Testis (tissue), 3 donors: ENCODE results near the gene BCCIP. TPM values are rescaled to one million over a fixed set of nuclear protein-coding genes. Genes with fewer than 3 reads are reported as not detected.

Experiments used
- DNase-seq: peaks from one replicate; pipeline ENCODE4 v3.0.0-alpha.2; 2019
- H3K27ac ChIP-seq, 2 donors: fragments of 200-600 bp; sonication (generic); one replicate each; pipeline ENCODE4 v1.5.1; 2019
- H3K27me3 ChIP-seq: fragments of 200-600 bp; sonication (generic); one replicate; pipeline ENCODE4 v1.5.1; 2019
- H3K36me3 ChIP-seq: fragments of 200-600 bp; sonication (generic); one replicate; pipeline ENCODE4 v1.5.1; 2017; ENCODE audit warnings: low read depth; ENCODE audit errors: missing control alignments
- H3K4me1 ChIP-seq: fragments of 200-600 bp; sonication (generic); one replicate; pipeline ENCODE4 v1.5.1; 2019
- H3K4me3 ChIP-seq, 2 donors: fragments of 200-600 bp; sonication (generic); one replicate each; pipeline ENCODE4 v1.5.1; 2017 to 2019
- H3K9me3 ChIP-seq: fragments of 200-600 bp; sonication (generic); one replicate; pipeline ENCODE4 v1.5.1; 2017
- CTCF ChIP-seq, 3 experiments: fragments of 450-650 bp in 2 of 3; fragments of 200-600 bp in 1 of 3; sonication (generic) in 1 of 3; IDR thresholded peaks; one replicate each; pipeline ENCODE4 v1.5.1; 2016 to 2019; ENCODE audit warnings: antibody characterized with exemption in 3 of 3, mild to moderate bottlenecking in 2 of 3, moderate library complexity in 1 of 3
- POLR2A ChIP-seq: fragments of 450-650 bp; IDR thresholded peaks from one replicate; pipeline ENCODE4 v1.6.1; 2017; ENCODE audit warnings: antibody characterized with exemption, mild to moderate bottlenecking, moderate library complexity
- WGBS, 2 donors: methylation state at CpG; one replicate each; pipeline ENCODE4 v1.1.5; 2018; 5-methylcytosine and 5-hydroxymethylcytosine counted together
- intact Hi-C: fragments of 100-400 bp; cut with DNase I; formaldehyde crosslinking; loops from one replicate; pipeline ENCODE4 v1.15.1; 2023; ENCODE audit warnings: low total_unique reads
- polyA plus RNA-seq: library from polyadenylated mRNA; stranded (reverse); fragments of 350-450 nt; fragmentation: Illumina TruSeq; extraction: RNeasy Lipid Tissue Mini Kit (QIAGEN cat#74804); gene quantifications from one replicate; pipeline ENCODE4 v1.2.3, GENCODE V29; 2014; ENCODE audit warnings: low read depth, low replicate concordance; ENCODE audit not compliant: insufficient read depth
- total RNA-seq, 2 donors: library from RNA; depleted of rRNA; stranded (reverse); fragments of >200 nt; gene quantifications; one replicate each; pipeline ENCODE4 v1.2.3, GENCODE V29; 2016

BCCIP gene
- total and polyA plus RNA-seq, 3 donors from 2014 or later: 59.8 to 81.9 (median 63.9) TPM

- Histone ChIP-seq H3K4me3 (no peak overlapping the region), H3K36me3 (no peaks in the 10 kb centered on the region), H3K9me3 (no peaks in the 10 kb centered on the region), H3K27ac (no peak overlapping the region), H3K4me1 (no peaks in the 10 kb centered on the region), H3K27me3 (no peaks in the 10 kb centered on the region)
- no peak for TF ChIP-seq CTCF (IDR thresholded peaks at IDR 0.05)
- no peak for TF ChIP-seq POLR2A
- no peak for DNase-seq
- 84 to 87% methylated on average over 4 of the region's 4 CpGs for WGBS, 2 donors
- intact Hi-C loops: no loop called here
Observed at GRCh38 chr10:125816548-125816947, 6.8 kb upstream of the BCCIP start.

GRCh38 chr10:125817337-125817946 lies 5.9 kb upstream of the BCCIP start:
- no peak for DNase-seq
- intact Hi-C loops: no loop called here

GRCh38 chr10:125820701-125821100 lies 2.6 kb upstream of the BCCIP start:
- Histone ChIP-seq H3K27me3 (no peaks in the 10 kb centered on the region), H3K4me3 (no peak overlapping the region), H3K27ac (no peak overlapping the region), H3K4me1 (peaks cover 17% of the 10 kb centered on the region), H3K9me3 (no peaks in the 10 kb centered on the region), H3K36me3 (no peaks in the 10 kb centered on the region)
- TF ChIP-seq CTCF (IDR thresholded peaks at IDR 0.05) (no peak), POLR2A (no peak)
- DNase-seq: no peak
- 56 to 78% methylated on average over 1 of the region's 1 CpG for WGBS, 2 donors
- intact Hi-C loops: no loop called here

More at GRCh38 chr10:125817337-125817946, 5.9 kb upstream of the BCCIP start:
- 88 to 94% methylated on average over 6 of the region's 6 CpGs for WGBS, 2 donors
- TF ChIP-seq POLR2A (no peak), CTCF (IDR thresholded peaks at IDR 0.05) (no peak)
- H3K4me1 ChIP-seq: peaks cover 7% of the 10 kb centered on the region
- H3K9me3 ChIP-seq: no peaks in the 10 kb centered on the region
- H3K4me3 ChIP-seq: no peak overlapping the region
- H3K27me3 ChIP-seq: no peaks in the 10 kb centered on the region
- H3K36me3 ChIP-seq: no peaks in the 10 kb centered on the region
- H3K27ac ChIP-seq: no peak overlapping the region

GRCh38 chr10:125823663-125824251 lies 411 bp downstream of the BCCIP start:
- DNase-seq: peak; percentile 22
- Histone ChIP-seq H3K27ac (peak overlapping the region; percentile 60 to 91), H3K27me3 (no peaks in the 10 kb centered on the region), H3K36me3 (no peaks in the 10 kb centered on the region), H3K9me3 (no peaks in the 10 kb centered on the region), H3K4me3 (peak overlapping the region; percentile 89), H3K4me1 (peaks cover 17% of the 10 kb centered on the region)
- TF ChIP-seq POLR2A (no peak), CTCF (IDR thresholded peaks at IDR 0.05) (no peak)
- WGBS, 2 donors: 0 to 1% methylated on average over 20 of the region's 20 CpGs
- intact Hi-C loops: no loop called here

- 55 to 74% methylated on average over 1 of the region's 1 CpG for WGBS, 2 donors
- intact Hi-C loops: no loop called here
Observed at GRCh38 chr10:125824736-125825135, 1.4 kb downstream of the BCCIP start.

More at GRCh38 chr10:125824736-125825135, 1.4 kb downstream of the BCCIP start:
- no peak for DNase-seq
- TF ChIP-seq CTCF (IDR thresholded peaks at IDR 0.05) (no peak), POLR2A (no peak)
- H3K9me3 ChIP-seq: no peaks in the 10 kb centered on the region
- H3K4me1 ChIP-seq: peaks cover 17% of the 10 kb centered on the region
- H3K36me3 ChIP-seq: no peaks in the 10 kb centered on the region
- no peak overlapping the region for H3K27ac ChIP-seq
- no peaks in the 10 kb centered on the region for H3K27me3 ChIP-seq
- no peak overlapping the region for H3K4me3 ChIP-seq
